SK-N-SH (cell line): Measurements from ENCODE around the gene GNPTAB. TPM values are rescaled to one million over a fixed set of nuclear protein-coding genes. Genes with fewer than 3 reads are reported as not detected.

Source experiments
- CTCF ChIA-PET: fragments of 300-600, 350-600 bp; formaldehyde crosslinking; extraction: SDS; loops from one replicate; lab custom pipeline; 2021; lab: Yijun Ruan, JAX
- POLR2A ChIA-PET: fragments of 350-600 bp; sonication (Branson Sonifier 250); formaldehyde crosslinking; extraction: SDS; loops from one replicate; lab custom pipeline; 2020; ENCODE audit warnings: antibody characterized with exemption, inconsistent platforms; lab: Yijun Ruan, JAX
- DNase-seq: peaks from one replicate; pipeline ENCODE4 v3.0.0; 2012
- H2AFZ ChIP-seq: fragments of 200-600 bp; sonication (generic); 2 replicates; pipeline ENCODE4 v1.8.1; 2016; ENCODE audit warnings: antibody characterized with exemption, mild to moderate bottlenecking, low read depth
- H3F3A ChIP-seq: fragments of 200-600 bp; sonication (generic); replicated peaks from 2 replicates; pipeline ENCODE3; 2016; ENCODE audit warnings: antibody characterized with exemption, mild to moderate bottlenecking; ENCODE audit not compliant: insufficient read depth
- H3K27ac ChIP-seq, 2 experiments: fragments of 200-500 bp in 1 of 2; fragments of 200-600 bp in 1 of 2; sonication (Bioruptor generic) in 1 of 2; sonication (generic), shearing (Covaris generic) in 1 of 2; 2 replicates each; pipeline versions ENCODE4 v1.5.1 to v1.6.1; 2014 to 2016; ENCODE audit warnings: low read depth in 2 of 2, inconsistent platforms in 1 of 2, low read length in 1 of 2, mild to moderate bottlenecking in 1 of 2, mixed read lengths in 1 of 2
- H3K27me3 ChIP-seq: fragments of 200-600 bp; sonication (generic), shearing (Covaris generic); 2 replicates; pipeline ENCODE4 v1.6.1; 2016; ENCODE audit warnings: mixed run types; ENCODE audit not compliant: insufficient read depth
- H3K36me3 ChIP-seq, 2 experiments: fragments of 200-500 bp in 1 of 2; fragments of 200-600 bp in 1 of 2; sonication (Bioruptor generic) in 1 of 2; sonication (generic) in 1 of 2; replicated peaks in 1 of 2; 2 replicates each; pipeline versions ENCODE3 to v1.5.1; 2014 to 2016; ENCODE audit warnings: low read length in 1 of 2, mild to moderate bottlenecking in 1 of 2; ENCODE audit not compliant: insufficient read depth in 2 of 2, control insufficient read depth in 1 of 2
- H3K4me1 ChIP-seq, 2 experiments: fragments of 200-500 bp in 1 of 2; fragments of 200-600 bp in 1 of 2; sonication (Bioruptor generic) in 1 of 2; sonication (generic), shearing (Covaris generic) in 1 of 2; 2 replicates each; pipeline versions ENCODE4 v1.5.1 to v1.6.1; 2014 to 2016; ENCODE audit warnings: low read depth in 1 of 2, low read length in 1 of 2, mixed run types in 1 of 2; ENCODE audit not compliant: insufficient read depth in 2 of 2, control insufficient read depth in 1 of 2
- H3K4me2 ChIP-seq: fragments of 200-600 bp; sonication (generic), shearing (Covaris generic); 2 replicates; pipeline ENCODE4 v1.6.1; 2017; ENCODE audit warnings: mixed run types
- H3K4me3 ChIP-seq, 2 experiments: fragments of 200-500 bp in 1 of 2; fragments of 200-600 bp in 1 of 2; sonication (Bioruptor generic) in 1 of 2; sonication (generic), shearing (Covaris generic) in 1 of 2; 2 replicates each; pipeline versions ENCODE4 v1.5.1 to v1.8.1; 2014 to 2016; ENCODE audit warnings: low read depth in 2 of 2, inconsistent platforms in 1 of 2, low read length in 1 of 2, mild to moderate bottlenecking in 1 of 2, mixed read lengths in 1 of 2, moderate library complexity in 1 of 2
- H3K79me2 ChIP-seq: fragments of 200-600 bp; sonication (generic); 2 replicates; pipeline ENCODE4 v1.8.1; 2017; ENCODE audit warnings: mild to moderate bottlenecking; ENCODE audit not compliant: insufficient read depth
- H3K9ac ChIP-seq: fragments of 200-600 bp; sonication (generic); 2 replicates; pipeline ENCODE4 v1.6.1; 2017; ENCODE audit warnings: mixed run types
- H3K9me2 ChIP-seq: fragments of 200-600 bp; sonication (generic); 2 replicates; pipeline ENCODE4 v1.6.1; 2017; ENCODE audit warnings: mixed run types
- H3K9me3 ChIP-seq: fragments of 200-600 bp; sonication (generic); 2 replicates; pipeline ENCODE4 v1.6.1; 2017; ENCODE audit warnings: mixed run types, mild to moderate bottlenecking, moderate library complexity
- H4K20me1 ChIP-seq: fragments of 200-600 bp; sonication (generic); 2 replicates; pipeline ENCODE4 v1.6.1; 2017; ENCODE audit warnings: mild to moderate bottlenecking, mixed run types; ENCODE audit not compliant: insufficient read depth
- CHD2 ChIP-seq: fragments of 150-350 bp; IDR thresholded peaks from 2 replicates; pipeline ENCODE4 v1.6.1; 2018; ENCODE audit warnings: low read length; ENCODE audit not compliant: partially characterized antibody
- EZH2phosphoT487 ChIP-seq: fragments of 200-600 bp; sonication (generic); IDR thresholded peaks from 2 replicates; pipeline ENCODE4 v1.6.1; 2017; ENCODE audit warnings: low read depth, mixed run types, mild to moderate bottlenecking, antibody characterized with exemption, moderate library complexity, borderline replicate concordance
- FOXJ3 ChIP-seq: sonication (generic); formaldehyde crosslinking; IDR thresholded peaks from 2 replicates; pipeline ENCODE4 v1.5.1; 2020; ENCODE audit warnings: mild to moderate bottlenecking, missing genetic modification reagents
- FOXM1 ChIP-seq: IDR thresholded peaks from 2 replicates; pipeline ENCODE4 v1.4.0; 2012; ENCODE audit warnings: low read depth, mild to moderate bottlenecking
- MAX ChIP-seq: IDR thresholded peaks from 2 replicates; pipeline ENCODE4 v1.4.0; 2012; ENCODE audit warnings: low read depth
- MEF2A ChIP-seq: IDR thresholded peaks from 2 replicates; pipeline ENCODE4 v1.4.0; 2012; ENCODE audit warnings: low read depth, borderline replicate concordance
- REST ChIP-seq: IDR thresholded peaks from 2 replicates; pipeline ENCODE4 v1.6.1; 2012; ENCODE audit warnings: mild to moderate bottlenecking, low read depth, low read length, moderate library complexity
- RXRA ChIP-seq: IDR thresholded peaks from 2 replicates; pipeline ENCODE4 v1.4.0; 2012; ENCODE audit warnings: low read depth, mild to moderate bottlenecking, borderline replicate concordance
- TAF1 ChIP-seq: IDR thresholded peaks from 2 replicates; pipeline ENCODE4 v1.6.1; 2012; ENCODE audit warnings: low read depth, mild to moderate bottlenecking, low read length, moderate library complexity, borderline replicate concordance
- WGBS: methylation state at CpG from one replicate; pipeline ENCODE4 v1.1.6; 2017; ENCODE audit warnings: low lambda C conversion rate; 5-methylcytosine and 5-hydroxymethylcytosine counted together
- polyA plus RNA-seq, 3 experiments: library from polyadenylated mRNA; depleted of rRNA; stranded (reverse); fragments of >200 nt; gene quantifications; 2 replicates each; pipeline ENCODE4 v1.2.3, GENCODE V29; 2012

The GNPTAB gene
- polyA plus RNA-seq, 1 of the 3 experiments (the other 2 are of a cell fraction), result 18.8 TPM

GRCh38 chr12:101720118-101720517 lies 110.6 kb downstream of the GNPTAB start:
- POLR2A ChIA-PET, result no interaction called here

GRCh38 chr12:101719566-101719965 lies 111.2 kb downstream of the GNPTAB start:
- H3K9me2 ChIP-seq, result no peaks in the 10 kb centered on the region
- H4K20me1 ChIP-seq, result no peaks in the 10 kb centered on the region
- peaks cover 7 to 11% of the 10 kb centered on the region in 2 experiments for H3K36me3 ChIP-seq
- H3K27ac ChIP-seq, result no peak overlapping the region
- POLR2A ChIA-PET, result no interaction called here
- no peaks in the 10 kb centered on the region for H3K27me3 ChIP-seq
- H3K9me3 ChIP-seq, result no peaks in the 10 kb centered on the region
- DNase-seq, result no peak
- TF ChIP-seq TAF1, result no peak
- no peak for TF ChIP-seq MAX
- TF ChIP-seq FOXJ3 (CRISPR knock-in tag), result no peak
- H3K9ac ChIP-seq, result no peak overlapping the region
- no peaks in the 10 kb centered on the region for H3K79me2 ChIP-seq
- H3F3A ChIP-seq, result no peaks in the 10 kb centered on the region
- no peak overlapping the region for H3K4me3 ChIP-seq
- no peak overlapping the region for H3K4me2 ChIP-seq
- H3K4me1 ChIP-seq, result no peaks in the 10 kb centered on the region
- H2AFZ ChIP-seq, result no peak overlapping the region
- CTCF ChIA-PET, result no interaction called here

More at GRCh38 chr12:101720118-101720517, 110.6 kb downstream of the GNPTAB start:
- Histone ChIP-seq H2AFZ (no peak overlapping the region), H3K4me3 (no peak overlapping the region), H3K27me3 (no peaks in the 10 kb centered on the region), H3K27ac (no peak overlapping the region), H4K20me1 (no peaks in the 10 kb centered on the region), H3F3A (no peaks in the 10 kb centered on the region), H3K9ac (no peak overlapping the region), H3K4me2 (no peak overlapping the region), H3K9me3 (no peaks in the 10 kb centered on the region), H3K9me2 (no peaks in the 10 kb centered on the region), H3K4me1 (no peaks in the 10 kb centered on the region), H3K36me3 (peaks cover 7 to 14% of the 10 kb centered on the region in 2 experiments), H3K79me2 (no peaks in the 10 kb centered on the region)
- CTCF ChIA-PET, result no interaction called here
- no peak for DNase-seq
- TF ChIP-seq FOXM1, result no peak
- no peak for TF ChIP-seq REST
- no peak for TF ChIP-seq MEF2A

- POLR2A ChIA-PET, result no interaction called here
- Histone ChIP-seq H3K4me2 (no peak overlapping the region), H3K9me2 (no peaks in the 10 kb centered on the region), H2AFZ (no peak overlapping the region), H3K27ac (no peak overlapping the region), H3K79me2 (0 out of 2 replicates have a peak, but pooled peaks cover 4% of the 10 kb centered on the region), H3K27me3 (no peaks in the 10 kb centered on the region), H4K20me1 (no peaks in the 10 kb centered on the region), H3K4me3 (no peak overlapping the region), H3K36me3 (peaks cover 0 to 3% of the 10 kb centered on the region in 2 experiments), H3K4me1 (peaks cover 0 to 3% of the 10 kb centered on the region in 2 experiments; a peak in 1 of 4 replicates), H3K9ac (no peak overlapping the region), H3F3A (no peaks in the 10 kb centered on the region)
- 92% methylated on average over 3 of the region's 3 CpGs for WGBS
- no peak for TF ChIP-seq RXRA
- TF ChIP-seq EZH2phosphoT487, result no peak
- TF ChIP-seq CHD2, result no peak
- TF ChIP-seq, all 33 proteins: peak for 0
- CTCF ChIA-PET, result no interaction called here
- H3K9me3 ChIP-seq, result no peaks in the 10 kb centered on the region
- no peak for DNase-seq
Measured at GRCh38 chr12:101714877-101715444, 115.8 kb downstream of the GNPTAB start.
